Measurements from ENCODE around the gene KIAA0825.

The KIAA0825 gene

DNA sequence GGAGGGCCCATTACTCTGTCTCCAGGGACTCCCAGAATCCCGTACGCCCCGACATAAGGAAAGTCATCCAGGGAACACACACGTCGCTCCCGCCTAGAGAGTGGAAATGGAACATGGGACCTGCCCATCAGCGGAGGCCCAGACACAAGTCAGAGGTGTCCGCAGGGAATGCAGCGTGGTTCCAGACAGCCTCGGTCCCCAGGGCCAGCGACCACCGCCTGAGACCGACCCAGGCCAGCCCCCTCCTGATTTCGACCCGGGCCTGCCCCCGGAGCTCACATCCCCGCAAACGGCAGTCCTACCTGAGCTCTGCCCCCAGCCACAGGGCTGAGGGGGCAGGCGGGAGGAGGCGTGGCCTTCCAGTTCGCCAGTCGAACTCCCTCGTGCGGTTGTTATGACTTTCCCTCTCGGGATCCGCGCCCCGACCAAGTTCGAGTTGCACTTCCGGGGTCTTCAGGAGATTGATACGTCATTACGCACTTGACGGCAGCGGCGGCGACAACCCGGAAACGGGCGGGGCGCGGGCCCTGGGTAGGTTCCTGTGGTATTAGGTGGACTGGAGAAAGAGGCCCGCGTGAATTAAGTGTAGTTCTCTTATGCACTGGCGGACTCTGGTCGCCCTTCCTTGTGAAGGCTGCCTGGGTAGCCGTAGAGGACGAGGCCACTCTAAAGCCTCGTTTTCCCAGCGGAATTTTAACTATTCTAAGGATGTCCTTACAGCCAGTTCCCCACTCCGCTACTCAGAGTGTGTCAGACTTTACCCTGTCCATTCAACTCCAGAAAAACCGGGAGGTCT, 507.0 kb downstream of the KIAA0825 start:
- in situ Hi-C loops (cut with MboI; ENCODE audit: low sequenced_read_pairs, unreplicated experiment) = no loop called here
- peak; percentile 93 for DNase-seq (ENCODE audit: low spot score)
- TF ChIP-seq, protein P1, sequence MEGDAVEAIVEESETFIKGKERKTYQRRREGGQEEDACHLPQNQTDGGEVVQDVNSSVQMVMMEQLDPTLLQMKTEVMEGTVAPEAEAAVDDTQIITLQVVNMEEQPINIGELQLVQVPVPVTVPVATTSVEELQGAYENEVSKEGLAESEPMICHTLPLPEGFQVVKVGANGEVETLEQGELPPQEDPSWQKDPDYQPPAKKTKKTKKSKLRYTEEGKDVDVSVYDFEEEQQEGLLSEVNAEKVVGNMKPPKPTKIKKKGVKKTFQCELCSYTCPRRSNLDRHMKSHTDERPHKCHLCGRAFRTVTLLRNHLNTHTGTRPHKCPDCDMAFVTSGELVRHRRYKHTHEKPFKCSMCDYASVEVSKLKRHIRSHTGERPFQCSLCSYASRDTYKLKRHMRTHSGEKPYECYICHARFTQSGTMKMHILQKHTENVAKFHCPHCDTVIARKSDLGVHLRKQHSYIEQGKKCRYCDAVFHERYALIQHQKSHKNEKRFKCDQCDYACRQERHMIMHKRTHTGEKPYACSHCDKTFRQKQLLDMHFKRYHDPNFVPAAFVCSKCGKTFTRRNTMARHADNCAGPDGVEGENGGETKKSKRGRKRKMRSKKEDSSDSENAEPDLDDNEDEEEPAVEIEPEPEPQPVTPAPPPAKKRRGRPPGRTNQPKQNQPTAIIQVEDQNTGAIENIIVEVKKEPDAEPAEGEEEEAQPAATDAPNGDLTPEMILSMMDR (IDR thresholded peaks at IDR 0.05; ENCODE audit: borderline replicate concordance, control extremely low read depth, extremely low read depth, insufficient read depth, missing control alignments) = no peak

GRCh38 chr5:94103514-94104245, 514.7 kb downstream of the KIAA0825 start:
- in situ Hi-C loops (cut with MboI; ENCODE audit: low sequenced_read_pairs, unreplicated experiment) = no loop called here
- no peak for DNase-seq (ENCODE audit: low spot score)
- TF ChIP-seq, protein P1 (IDR thresholded peaks at IDR 0.05; ENCODE audit: borderline replicate concordance, control extremely low read depth, extremely low read depth, insufficient read depth, missing control alignments) = no peak
